Measurements from ENCODE around the gene ENTREP3.

The ENTREP3 gene, protein sequence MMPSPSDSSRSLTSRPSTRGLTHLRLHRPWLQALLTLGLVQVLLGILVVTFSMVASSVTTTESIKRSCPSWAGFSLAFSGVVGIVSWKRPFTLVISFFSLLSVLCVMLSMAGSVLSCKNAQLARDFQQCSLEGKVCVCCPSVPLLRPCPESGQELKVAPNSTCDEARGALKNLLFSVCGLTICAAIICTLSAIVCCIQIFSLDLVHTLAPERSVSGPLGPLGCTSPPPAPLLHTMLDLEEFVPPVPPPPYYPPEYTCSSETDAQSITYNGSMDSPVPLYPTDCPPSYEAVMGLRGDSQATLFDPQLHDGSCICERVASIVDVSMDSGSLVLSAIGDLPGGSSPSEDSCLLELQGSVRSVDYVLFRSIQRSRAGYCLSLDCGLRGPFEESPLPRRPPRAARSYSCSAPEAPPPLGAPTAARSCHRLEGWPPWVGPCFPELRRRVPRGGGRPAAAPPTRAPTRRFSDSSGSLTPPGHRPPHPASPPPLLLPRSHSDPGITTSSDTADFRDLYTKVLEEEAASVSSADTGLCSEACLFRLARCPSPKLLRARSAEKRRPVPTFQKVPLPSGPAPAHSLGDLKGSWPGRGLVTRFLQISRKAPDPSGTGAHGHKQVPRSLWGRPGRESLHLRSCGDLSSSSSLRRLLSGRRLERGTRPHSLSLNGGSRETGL

DNA sequence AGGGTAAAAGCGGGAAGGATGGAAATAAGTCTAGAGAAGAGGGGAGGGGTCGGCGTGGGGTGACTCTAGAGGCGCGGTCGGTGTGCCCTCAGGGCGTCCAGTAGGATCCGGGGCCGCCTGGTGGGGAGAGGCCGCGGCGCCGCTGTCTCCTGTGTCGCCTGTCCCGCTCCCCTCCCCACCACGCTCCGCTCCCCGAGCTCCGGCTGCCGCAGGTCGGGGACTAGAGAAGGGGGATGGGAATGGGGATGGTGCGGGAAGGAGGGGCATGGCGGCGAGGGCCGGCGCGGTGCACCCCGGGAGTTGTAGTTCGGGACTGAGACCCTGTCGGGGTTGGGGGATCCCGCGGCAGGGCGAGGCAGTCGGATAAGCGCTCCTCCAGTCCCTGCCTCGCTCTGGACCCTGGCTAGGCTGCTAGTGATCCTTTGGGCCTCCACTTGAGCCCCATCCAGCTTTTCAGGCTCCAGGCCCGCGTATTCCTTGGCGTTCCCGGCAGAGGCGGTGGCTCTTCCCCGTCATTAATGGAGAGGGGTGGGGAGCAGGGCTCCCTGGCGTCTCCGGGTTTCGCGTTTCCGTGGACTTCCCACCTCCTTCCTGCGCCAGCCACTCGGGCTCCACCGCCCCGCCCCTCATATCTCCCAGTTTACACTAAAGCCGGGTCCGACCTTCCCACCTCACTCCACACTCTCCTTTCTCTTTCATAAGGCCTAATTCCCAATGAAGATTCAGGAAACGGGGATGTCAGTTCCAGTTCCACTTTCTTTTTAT lies at the start of gene ENTREP3:
TSS of gene ENTREP3 (minus strand) at position 241 of the 765 bp plus-strand sequence. CDS start 606 bp downstream, outside the sequence.
- TF ChIP-seq ZFX (IDR thresholded peaks at IDR 0.05): 0 out of 2 replicates have a peak, but pooled peaks have one; percentile 32
- TF ChIP-seq, protein P1, sequence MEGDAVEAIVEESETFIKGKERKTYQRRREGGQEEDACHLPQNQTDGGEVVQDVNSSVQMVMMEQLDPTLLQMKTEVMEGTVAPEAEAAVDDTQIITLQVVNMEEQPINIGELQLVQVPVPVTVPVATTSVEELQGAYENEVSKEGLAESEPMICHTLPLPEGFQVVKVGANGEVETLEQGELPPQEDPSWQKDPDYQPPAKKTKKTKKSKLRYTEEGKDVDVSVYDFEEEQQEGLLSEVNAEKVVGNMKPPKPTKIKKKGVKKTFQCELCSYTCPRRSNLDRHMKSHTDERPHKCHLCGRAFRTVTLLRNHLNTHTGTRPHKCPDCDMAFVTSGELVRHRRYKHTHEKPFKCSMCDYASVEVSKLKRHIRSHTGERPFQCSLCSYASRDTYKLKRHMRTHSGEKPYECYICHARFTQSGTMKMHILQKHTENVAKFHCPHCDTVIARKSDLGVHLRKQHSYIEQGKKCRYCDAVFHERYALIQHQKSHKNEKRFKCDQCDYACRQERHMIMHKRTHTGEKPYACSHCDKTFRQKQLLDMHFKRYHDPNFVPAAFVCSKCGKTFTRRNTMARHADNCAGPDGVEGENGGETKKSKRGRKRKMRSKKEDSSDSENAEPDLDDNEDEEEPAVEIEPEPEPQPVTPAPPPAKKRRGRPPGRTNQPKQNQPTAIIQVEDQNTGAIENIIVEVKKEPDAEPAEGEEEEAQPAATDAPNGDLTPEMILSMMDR (conservative IDR thresholded peaks at IDR 0.05): no peak; the same call in 1 of the 2 replicates

DNA sequence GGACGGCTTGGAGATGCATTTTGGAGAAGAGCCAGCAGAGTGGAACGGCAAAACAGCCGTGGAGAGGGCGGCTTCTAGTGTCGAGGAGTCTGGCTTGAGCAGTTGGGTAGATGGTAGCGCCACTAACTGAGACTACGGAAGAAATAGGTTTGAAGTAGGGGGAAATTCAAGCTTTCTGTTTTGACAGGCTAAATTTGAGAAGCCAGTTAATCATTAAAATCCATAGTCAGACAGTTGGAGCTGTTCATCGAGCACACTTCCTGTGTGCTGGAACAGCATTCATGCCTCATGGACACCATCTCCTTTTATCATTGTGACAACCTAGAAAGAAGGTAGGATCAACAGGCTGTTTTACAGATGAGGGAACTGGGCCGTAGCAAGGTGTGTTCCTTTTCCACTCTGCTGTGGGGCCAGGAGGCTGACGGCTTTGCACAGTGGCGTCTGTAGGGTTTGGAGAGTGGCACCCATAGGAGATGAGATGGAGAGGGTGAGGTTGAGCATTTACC lies 49.3 kb upstream of the ENTREP3 start:
- H3K27ac ChIP-seq: no peak overlapping the region
- TF ChIP-seq, protein P1 (conservative IDR thresholded peaks at IDR 0.05): no peak
- TF ChIP-seq ZFX (IDR thresholded peaks at IDR 0.05): no peak

More for the DNA sequence above, at the start of gene ENTREP3:
- H3K27ac ChIP-seq: peak within 1 kb of the TSS; percentile 81

DNA sequence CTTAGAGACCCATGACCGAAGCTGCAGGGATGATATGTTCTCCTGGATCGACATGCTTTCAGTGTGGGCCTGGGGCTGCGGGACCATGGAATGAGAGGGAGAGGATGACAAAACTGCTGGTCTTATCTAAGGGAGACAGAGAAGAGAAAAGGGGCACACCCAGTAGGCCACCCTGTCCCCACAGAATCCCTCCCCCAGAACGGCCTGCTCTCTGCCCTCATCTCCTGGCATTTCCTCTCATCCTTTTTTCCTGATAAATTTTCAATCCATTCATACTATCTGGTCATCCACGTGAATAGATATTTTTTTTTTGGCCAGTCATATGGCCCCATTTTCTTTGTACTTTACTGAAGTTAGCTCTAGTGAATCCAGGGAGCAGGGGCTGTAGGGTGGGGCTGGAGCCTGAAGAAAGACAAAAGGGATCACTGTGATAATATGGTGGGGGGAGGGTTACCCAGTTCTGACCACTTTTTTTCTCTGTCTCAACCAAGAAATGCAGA lies 46.1 kb upstream of the ENTREP3 start, which contains the start of gene PKLR:
TSS of gene PKLR (minus strand) at position 97 of the 500 bp plus-strand sequence. CDS start at position 54, 43 bp downstream.
- no peak within 1 kb of the TSS for H3K27ac ChIP-seq
- TF ChIP-seq ZFX (IDR thresholded peaks at IDR 0.05): no peak
- TF ChIP-seq, protein P1 (conservative IDR thresholded peaks at IDR 0.05): no peak

DNA sequence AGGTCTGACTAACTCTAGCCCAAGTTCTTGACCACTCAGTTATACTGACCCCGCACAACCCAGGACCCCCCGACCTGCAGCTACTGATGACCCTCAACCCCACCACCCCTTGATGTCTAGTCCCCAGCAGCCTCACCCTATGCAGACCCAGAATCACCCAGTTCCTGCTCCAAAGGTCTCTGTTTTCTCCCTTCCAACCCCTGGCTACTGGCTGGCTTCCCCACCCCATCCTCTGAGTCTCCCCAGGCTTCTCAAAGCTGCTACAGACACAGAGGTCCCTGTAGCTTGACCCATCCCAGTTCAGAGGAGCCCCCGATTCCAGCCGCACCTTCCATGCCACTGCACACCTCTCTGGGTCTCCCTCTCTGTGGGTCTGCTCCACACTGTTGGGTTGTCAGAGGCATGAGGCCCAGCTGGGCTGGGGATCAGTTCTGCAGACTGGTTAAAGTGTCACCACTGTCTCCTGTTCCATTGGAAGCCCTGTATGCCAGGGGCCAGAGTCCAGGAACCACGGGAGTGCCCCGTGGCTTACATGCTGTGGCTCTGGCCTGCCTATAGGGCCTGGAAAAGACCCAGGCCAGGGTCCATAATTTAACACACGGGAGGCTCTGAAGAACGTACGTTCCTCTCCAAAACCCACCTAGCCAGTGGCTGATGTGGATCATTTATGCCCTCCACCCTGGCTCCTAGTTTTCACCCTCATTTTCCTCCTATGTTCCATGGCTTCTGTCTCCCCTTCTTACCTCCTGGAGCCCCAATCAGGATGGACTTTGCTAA lies 45.5 kb upstream of the ENTREP3 start:
- no peak overlapping the region for H3K27ac ChIP-seq
- TF ChIP-seq, protein P1 (conservative IDR thresholded peaks at IDR 0.05): no peak
- no peak for TF ChIP-seq ZFX (IDR thresholded peaks at IDR 0.05)

DNA sequence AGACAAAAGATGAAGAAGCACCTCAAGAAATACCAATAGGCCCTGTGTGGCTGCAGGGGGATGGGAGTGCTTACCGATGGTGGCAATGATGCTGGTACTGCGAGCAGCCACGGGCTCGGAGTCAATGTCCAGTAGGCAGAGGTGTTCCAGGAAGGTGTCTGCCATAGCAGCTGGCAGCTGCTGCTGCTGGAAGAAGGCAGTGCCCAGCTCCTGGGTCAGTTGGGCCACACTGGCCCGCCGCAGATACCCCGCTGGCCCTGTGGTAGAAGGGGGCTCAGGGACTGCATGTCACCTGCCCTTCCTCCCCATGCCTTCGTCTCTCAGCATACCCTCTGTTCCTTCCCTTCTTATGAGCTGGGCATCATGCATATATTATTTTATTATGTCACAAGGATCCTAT lies 44.7 kb upstream of the ENTREP3 start:
- TF ChIP-seq, protein P1 (conservative IDR thresholded peaks at IDR 0.05): no peak
- TF ChIP-seq ZFX (IDR thresholded peaks at IDR 0.05): no peak
- no peak overlapping the region for H3K27ac ChIP-seq

DNA sequence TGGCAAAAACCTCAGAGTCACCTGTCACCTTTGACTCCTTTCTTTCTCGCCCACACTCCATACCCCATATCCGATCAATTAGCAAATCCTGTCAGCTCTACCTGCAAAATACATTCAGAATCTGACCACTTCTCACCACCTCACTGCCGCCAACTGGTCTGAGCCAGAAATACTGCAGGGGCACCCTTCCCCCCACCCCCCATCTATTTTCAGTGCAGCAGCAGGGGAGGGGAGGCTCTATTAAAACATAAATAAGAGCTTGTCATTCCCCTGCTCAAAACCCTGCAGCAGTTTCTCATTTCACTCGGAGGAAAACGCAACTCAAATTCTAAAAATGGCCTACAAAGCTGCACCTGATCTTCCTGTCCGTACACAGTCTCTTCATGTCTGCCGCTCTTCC lies 42.1 kb upstream of the ENTREP3 start:
- no peak for TF ChIP-seq ZFX (IDR thresholded peaks at IDR 0.05)
- TF ChIP-seq, protein P1 (conservative IDR thresholded peaks at IDR 0.05): no peak
- no peak overlapping the region for H3K27ac ChIP-seq

Measured in C4-2B (cell line).